Endothelial cell of umbilical vein (primary cell): ENCODE data around the gene KIF26B.

ENCODE experiments used
- CTCF ChIP-seq, 2 donors: IDR thresholded peaks; 1 replicate in 1 of 2; 2 replicates in 1 of 2; pipeline ENCODE4 v1.5.1; 2011; ENCODE audit warnings: low read length in 2 of 2, mild to moderate bottlenecking in 2 of 2, moderate library complexity in 2 of 2, control low read depth in 1 of 2, inconsistent platforms in 1 of 2, low read depth in 1 of 2; ENCODE audit not compliant: insufficient read depth in 1 of 2; ENCODE audit errors: extremely low read depth in 1 of 2
- EZH2 ChIP-seq: IDR thresholded peaks from 2 replicates; pipeline ENCODE4 v1.6.1; 2012; ENCODE audit warnings: borderline replicate concordance, low read depth, mild to moderate bottlenecking, moderate library complexity, low read length, inconsistent platforms; ENCODE audit not compliant: severe bottlenecking
- FOS ChIP-seq: IDR thresholded peaks from 2 replicates; pipeline ENCODE4 v1.6.1; 2011; ENCODE audit warnings: mild to moderate bottlenecking, low read length, moderate library complexity, borderline replicate concordance; ENCODE audit not compliant: insufficient read depth
- JUN ChIP-seq: IDR thresholded peaks from 2 replicates; pipeline ENCODE4 v1.6.1; 2011; ENCODE audit warnings: borderline replicate concordance, low read depth; ENCODE audit not compliant: insufficient read length, insufficient read depth
- MYC ChIP-seq: IDR thresholded peaks from one replicate; pipeline ENCODE4 v1.6.1; 2011; ENCODE audit warnings: mild to moderate bottlenecking, low read depth, low read length
- POLR2A ChIP-seq: IDR thresholded peaks from 2 replicates; pipeline ENCODE4 v1.6.1; 2012; ENCODE audit warnings: low read depth, mild to moderate bottlenecking, control low read depth, low read length
- POLR2AphosphoS5 ChIP-seq: IDR thresholded peaks from 2 replicates; pipeline ENCODE4 v1.6.1; 2012; ENCODE audit warnings: low read depth, mild to moderate bottlenecking, control low read depth, low read length, moderate library complexity; ENCODE audit not compliant: insufficient read depth
- TF ChIP-seq, protein P1 (sequence below): IDR thresholded peaks from 2 replicates; pipeline ENCODE4 v1.6.1; 2011; ENCODE audit not compliant: insufficient read depth, insufficient read length

DNA sequence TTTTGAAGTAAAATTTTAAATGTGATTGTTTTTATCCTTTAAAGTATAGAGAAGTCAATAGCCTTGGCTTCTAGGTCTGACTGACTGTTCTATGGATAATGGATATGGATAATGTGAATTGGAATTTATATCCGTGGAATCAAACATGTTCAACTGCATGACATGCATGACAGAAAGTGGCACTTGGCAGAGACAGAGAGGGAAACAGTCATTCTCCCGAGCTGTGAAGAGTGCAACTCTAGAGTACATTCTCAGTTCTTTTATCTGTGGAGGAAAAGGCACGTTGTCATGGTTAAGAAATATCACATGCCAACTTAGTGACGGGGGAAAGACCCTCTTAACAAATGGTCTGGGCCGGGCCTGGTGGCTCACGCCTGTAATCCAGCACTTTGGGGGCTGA lies 67.0 kb downstream of the KIF26B start:
- TF ChIP-seq POLR2A = no peak
- TF ChIP-seq CTCF (IDR thresholded peaks at IDR 0.05; ENCODE audit: extremely low read depth in 1 of 2, insufficient read depth in 1 of 2, low read depth in 1 of 2, low read length in 2 of 2) = no peak
- no peak for TF ChIP-seq POLR2AphosphoS5
- no peak for TF ChIP-seq JUN
- TF ChIP-seq, protein P1, sequence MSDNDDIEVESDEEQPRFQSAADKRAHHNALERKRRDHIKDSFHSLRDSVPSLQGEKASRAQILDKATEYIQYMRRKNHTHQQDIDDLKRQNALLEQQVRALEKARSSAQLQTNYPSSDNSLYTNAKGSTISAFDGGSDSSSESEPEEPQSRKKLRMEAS = no peak
- no peak for TF ChIP-seq MYC
- no peak for TF ChIP-seq EZH2
- TF ChIP-seq FOS = no peak
